T47D (cell line): ENCODE results near the gene UBE2F.

Experiments
- DNase-seq, 2 experiments: peaks; one replicate each; pipeline versions ENCODE4 v3.0.0 to v3.0.0-alpha.2; 2011 to 2012; ENCODE audit warnings: low read depth in 1 of 2, low spot score in 1 of 2
- JUND ChIP-seq: IDR thresholded peaks from 2 replicates; pipeline ENCODE4 v1.6.1; 2012; ENCODE audit warnings: low read depth
- in situ Hi-C: cut with HindIII; loops from 2 replicates; pipeline ENCODE4 v1.10.0; 2016; ENCODE audit warnings: low sequenced_read_pairs, low pct_unique_long_range_greater_than_20kb

UBE2F gene

DNA sequence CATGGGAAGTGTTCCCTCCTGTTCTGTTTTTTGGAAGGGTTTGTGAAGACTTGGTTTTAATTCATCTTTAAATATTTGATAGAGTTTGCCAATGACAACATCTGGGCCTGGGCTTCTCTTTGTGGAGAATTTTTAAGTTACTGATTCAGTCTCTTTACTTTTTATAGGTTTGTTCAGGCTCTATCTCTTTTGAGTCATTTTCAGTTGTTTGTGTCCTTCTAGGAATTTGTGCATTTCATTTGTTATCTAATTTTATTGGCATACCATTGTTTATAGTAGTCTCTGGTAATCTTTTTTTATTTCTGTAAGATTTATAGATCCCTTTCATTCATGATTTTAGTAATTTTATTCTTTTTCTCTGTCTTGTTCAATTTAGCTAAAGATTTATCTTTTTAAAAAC lies 108.6 kb downstream of the UBE2F start:
- in situ Hi-C loops = no loop called here
- no peak for DNase-seq
- no peak for TF ChIP-seq JUND

DNA sequence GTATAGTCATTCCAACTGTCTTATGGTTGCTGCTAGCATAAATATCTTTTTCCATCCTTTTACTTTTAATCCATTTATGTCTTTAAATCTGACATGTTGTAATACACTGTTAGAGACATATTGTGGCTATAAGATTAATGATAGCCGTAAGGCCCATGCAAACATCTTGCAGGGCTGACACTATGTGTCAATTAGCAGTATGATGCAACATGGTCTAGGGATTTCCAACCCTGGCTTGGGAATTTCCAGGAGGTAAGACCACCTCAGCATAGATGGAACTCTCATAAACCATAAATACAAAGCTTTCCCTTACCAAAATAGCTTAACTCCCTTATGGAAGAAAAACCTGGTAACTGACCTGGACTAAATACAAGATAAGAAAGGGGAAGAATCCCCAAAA lies 110.5 kb downstream of the UBE2F start:
- in situ Hi-C loops = no loop called here
- TF ChIP-seq JUND = no peak
- DNase-seq = no peak

DNA sequence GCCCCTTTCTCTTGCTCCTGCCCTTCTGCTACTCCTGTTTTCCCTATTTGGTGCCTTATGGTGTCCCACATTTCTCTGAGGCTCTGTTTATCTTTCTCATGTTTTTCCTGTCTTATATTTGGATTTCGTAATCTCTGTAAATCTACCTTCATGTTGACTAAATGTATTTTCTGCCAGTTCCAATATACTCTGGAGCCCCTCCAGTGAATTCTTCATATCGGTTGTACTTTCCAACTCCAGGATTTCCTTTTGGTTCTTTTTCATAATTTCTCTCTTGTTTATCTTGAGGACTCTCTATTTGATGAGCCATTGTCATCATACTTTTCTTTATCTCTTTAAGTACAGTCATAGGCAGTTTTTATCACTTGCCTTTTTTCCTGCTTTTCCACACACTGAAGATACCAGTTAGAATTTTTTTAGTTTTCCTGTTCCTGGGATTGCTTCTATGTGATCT lies 113.1 kb downstream of the UBE2F start:
- peak in 1 of 2 experiments; percentile 44 for DNase-seq
- in situ Hi-C loops = no loop called here
- no peak for TF ChIP-seq JUND

DNA sequence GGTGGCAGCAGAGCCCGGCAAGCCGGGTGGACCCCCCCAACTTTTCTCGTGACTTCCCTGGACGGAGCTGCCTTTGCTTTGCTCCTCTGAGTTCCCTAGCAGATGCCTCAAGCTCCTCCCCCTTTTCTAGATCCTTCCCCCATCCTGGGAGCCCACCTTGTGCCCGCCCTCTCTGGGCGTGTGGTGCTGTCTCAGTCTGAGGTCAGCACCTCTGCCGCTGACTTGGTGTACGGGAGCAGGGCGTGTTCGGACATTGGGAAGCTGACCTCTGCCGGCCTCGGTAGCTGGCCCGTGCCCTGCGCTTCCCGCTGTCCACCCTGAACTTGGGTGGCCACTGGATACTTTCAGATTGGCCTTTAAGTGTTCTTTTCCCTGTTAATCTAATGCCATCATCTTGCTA lies 113.7 kb downstream of the UBE2F start:
- DNase-seq = no peak
- in situ Hi-C loops = no loop called here
- no peak for TF ChIP-seq JUND

DNA sequence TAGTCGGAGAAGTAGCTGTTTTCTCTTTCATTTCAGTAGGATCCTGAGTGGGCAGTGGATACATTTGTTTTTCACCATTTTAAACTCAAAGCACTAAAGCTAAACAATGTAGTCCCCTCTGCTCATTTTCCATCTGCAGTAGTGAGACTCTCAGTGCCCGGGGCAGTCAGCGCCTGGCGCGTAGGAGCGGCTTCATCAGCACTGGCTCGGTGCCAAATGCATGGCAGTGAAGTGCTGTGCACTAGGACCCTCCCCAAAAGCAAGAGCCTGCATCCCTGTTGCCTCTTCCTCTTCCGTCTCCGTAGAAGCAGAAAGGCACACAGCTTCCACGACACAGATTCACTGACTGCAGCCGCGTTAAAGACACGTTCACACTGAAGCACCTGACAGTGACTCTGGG lies 114.3 kb downstream of the UBE2F start:
- no peak for DNase-seq
- TF ChIP-seq JUND = no peak
- in situ Hi-C loops = no loop called here

DNA sequence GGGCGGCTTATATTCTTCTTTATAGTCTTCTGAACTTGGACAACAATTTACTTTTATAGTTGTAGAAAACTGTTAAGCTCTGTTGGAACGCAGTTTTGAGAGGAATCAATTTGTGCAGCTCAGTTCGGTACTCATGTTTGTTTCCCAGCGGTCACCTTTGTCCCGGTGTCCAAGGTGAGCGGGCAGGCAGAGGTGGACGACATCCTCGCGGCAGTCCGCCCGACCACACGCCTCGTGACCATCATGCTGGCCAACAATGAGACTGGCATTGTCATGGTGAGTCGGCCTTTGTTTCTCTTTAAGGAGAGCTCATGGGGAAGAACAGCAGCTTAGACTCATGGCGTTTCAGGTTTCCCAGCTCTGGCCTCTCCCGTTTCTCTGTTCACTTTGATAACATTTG lies 114.7 kb downstream of the UBE2F start:
- DNase-seq = no peak
- TF ChIP-seq JUND = no peak
- in situ Hi-C loops = no loop called here

DNA sequence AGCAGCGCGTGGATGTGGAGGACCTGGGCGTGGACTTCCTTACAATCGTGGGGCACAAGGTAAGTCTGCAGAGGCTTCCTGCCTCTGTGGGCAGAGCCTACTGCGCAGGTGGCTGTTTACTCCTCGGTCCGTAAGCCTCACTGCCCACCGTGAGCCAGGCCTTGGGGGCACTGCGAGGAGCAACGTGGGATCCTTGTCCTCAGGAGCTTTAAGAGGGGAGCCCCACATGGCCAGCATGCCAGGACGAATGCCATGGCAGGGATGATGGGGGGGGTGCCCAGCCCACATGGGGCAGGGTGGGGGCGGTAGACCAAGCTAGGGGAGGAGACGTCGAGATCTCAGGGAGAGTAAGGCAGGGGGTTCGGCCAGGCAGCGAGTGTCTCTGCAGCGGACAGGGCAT lies 115.3 kb downstream of the UBE2F start:
- in situ Hi-C loops = no loop called here
- no peak for TF ChIP-seq JUND
- no peak for DNase-seq

DNA sequence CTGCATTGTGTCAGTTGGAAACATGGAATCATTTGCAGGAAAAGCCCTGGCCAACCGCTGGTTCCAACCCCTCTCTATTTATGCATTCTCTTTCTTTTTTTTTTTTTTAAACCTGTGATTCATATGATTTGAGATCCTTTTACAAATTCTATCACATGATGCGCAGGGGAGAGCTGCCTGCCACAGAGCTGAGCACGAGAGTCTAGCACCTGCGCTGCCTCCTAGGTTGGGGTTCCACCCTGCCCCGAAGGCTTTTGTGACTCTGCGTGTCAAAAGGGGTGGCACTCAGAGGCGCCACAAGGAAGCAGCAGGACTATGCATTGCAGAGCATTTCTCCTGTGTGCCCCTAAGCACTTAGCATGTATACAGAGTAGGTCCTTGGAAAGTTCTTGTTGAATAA lies 116.0 kb downstream of the UBE2F start:
- no peak for TF ChIP-seq JUND
- no peak for DNase-seq
- in situ Hi-C loops = no loop called here

DNA sequence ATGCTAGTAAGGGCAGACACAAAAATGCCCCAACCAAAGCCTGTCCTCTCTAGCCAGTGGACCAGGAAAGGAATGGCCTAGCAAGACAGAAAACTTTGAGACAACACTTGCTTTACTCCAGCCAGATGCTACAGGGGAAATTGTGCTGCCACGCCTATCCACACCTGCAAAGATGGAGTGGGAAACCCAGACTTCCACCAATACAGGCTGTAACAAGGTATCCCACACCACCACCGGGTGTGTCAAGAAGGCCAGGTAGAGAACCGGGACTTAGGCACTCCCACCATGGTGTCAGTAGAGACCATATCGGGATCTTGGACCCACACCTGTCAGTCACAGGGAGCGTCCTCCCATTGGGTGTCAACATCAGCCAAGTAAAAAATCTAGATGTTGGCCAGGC lies 117.1 kb downstream of the UBE2F start:
- no peak for TF ChIP-seq JUND
- in situ Hi-C loops = no loop called here
- no peak for DNase-seq

DNA sequence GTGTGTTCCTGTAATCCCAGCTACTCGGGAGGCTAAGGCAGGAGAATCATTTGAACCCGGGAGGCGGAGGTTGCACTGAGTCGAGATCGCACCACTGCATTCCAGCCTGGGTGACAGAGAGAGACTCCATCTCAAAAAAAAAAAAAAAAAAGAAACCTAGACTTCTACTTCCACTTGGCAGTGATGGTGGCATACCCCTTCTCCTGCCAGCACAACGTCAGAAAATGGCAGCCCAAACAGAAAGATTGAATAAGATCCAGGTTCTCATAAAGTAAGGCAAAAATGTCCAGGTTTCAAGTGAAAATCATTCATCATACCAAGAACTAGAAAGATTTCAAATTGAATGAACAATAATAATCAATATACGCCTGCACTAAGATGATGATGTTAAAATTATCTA lies 117.9 kb downstream of the UBE2F start:
- no peak for DNase-seq
- TF ChIP-seq JUND = no peak
- in situ Hi-C loops = no loop called here

DNA sequence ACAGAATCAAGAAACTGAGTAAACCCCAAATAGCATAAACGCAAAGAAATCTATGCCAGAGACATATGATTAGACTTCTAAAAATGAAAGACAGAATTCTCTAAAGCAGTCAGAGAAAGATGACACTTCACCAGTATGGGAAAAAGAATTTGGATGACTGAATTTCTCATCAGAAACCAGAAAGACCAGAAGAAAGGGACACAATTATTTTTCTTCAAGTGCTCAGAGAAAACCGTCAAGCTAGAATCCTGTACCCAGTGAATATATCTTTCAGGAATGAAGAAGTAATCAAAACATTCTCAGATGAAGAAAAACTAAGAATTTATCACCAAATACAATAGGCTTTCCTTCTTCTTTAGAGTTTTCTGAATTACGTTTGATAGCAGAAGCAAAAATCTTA lies 119.1 kb downstream of the UBE2F start:
- DNase-seq = no peak
- in situ Hi-C loops = no loop called here
- TF ChIP-seq JUND = no peak

DNA sequence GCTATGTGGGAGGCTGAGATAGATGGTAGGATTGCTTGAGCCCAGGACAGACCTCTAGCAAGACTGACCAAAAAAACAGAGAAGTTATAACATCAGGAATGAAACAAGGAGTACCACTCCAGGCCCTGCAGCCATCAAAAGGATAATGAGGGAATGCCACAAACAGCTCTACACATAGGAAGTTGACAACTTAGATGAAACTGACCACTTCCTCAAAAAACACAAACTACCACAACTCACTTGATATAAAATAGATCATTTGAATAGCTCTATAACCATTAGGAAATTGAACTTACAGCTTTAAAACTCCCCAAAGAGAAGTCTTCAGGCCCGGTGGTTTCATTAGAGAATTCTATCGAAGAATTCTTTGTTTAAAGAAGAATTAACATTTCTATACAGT lies 120.4 kb downstream of the UBE2F start:
- no peak for TF ChIP-seq JUND
- in situ Hi-C loops = no loop called here

DNA sequence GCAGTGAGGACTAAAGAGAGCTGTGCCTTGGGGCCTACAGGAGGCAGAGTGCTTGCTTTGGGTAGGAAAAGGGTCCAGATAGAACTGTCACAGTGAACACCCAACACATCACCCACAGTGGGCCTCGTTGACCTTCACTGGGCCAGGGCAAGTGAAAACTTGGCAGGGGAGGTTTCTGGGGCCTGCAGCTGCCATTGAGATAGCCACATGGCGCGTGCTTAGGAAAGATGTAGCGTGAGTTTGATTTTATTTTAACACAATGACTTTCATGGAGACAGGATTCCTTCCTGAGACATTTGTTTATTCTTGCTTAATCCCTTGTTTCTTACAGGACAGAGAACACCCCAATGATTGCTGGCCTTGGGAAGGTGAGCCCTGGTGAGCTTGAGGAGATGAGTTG lies 124.1 kb downstream of the UBE2F start:
- in situ Hi-C loops = no loop called here
- no peak for DNase-seq
- no peak for TF ChIP-seq JUND

More for the DNA sequence above, 120.4 kb downstream of the UBE2F start:
- DNase-seq = no peak

DNA sequence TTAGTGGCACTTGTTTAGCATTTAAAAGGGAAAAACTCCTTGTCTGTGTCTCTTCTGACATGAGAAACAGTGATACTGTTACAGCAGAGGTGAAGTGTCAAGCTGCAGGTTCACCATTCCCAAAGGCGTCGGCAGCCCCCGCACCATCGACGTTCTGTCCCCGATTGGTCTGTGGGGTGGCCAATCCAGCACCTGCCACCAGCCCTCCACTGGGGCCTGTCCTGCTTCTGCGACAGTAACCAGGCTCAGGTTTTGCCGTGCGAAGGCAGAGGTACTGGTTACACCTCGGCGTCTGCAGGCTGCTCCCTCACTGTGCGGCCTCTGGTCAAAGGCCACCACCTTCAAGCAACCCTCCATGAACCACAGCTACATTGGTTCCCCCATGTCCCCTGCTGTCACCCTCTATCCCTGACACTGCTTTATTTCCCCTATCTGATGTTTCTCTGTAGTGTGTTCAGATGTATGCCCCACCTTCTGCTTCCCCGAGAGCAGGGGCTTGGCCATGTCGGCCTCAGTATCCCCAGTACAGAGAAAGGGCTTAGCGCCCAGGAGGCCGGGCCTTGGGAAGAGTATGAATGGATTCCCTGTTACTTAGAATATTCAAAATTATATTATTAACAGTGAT lies 124.7 kb downstream of the UBE2F start:
- TF ChIP-seq JUND = no peak
- in situ Hi-C loops = no loop called here
- no peak for DNase-seq
